IPS DF 4.7 (cell line): ENCODE results near the gene APIP.
A peak's percentile ranks its signal among the peaks of the same experiment; 100 is the strongest.

Experiments
- DNase-seq: peaks from one replicate; pipeline ENCODE4 v3.0.0-alpha.2; 2013; ENCODE audit warnings: low spot score; ENCODE audit errors: extremely low read depth

The APIP gene

GRCh38 chr11:34890089-34890488 is 26.1 kb downstream of the APIP start:
- no peak for DNase-seq

GRCh38 chr11:34887260-34887659 is 28.9 kb downstream of the APIP start:
- no peak for DNase-seq

- no peak for DNase-seq
Measured at GRCh38 chr11:34886609-34887008, 29.6 kb downstream of the APIP start.

DNA sequence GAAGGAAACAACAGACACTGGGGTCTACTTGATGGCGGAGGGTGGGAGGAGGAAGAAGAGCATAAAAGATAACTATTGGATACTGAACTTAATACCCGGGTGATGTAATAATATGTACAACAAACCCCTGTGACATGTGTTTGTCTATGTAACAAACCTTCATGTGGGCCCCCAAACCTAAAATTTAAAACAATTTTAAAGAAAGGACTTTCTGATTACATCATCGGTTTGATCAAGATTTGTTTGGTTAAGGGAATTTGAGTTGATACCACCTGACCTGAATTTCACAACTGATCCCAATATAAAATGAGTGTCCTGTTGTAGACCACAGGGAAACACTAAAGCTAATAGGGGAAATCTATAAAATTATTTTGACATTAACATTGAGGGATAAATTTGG is 34.3 kb downstream of the APIP start:
- DNase-seq: no peak

GRCh38 chr11:34877375-34877975 is 38.7 kb downstream of the APIP start:
- DNase-seq: no peak

DNA sequence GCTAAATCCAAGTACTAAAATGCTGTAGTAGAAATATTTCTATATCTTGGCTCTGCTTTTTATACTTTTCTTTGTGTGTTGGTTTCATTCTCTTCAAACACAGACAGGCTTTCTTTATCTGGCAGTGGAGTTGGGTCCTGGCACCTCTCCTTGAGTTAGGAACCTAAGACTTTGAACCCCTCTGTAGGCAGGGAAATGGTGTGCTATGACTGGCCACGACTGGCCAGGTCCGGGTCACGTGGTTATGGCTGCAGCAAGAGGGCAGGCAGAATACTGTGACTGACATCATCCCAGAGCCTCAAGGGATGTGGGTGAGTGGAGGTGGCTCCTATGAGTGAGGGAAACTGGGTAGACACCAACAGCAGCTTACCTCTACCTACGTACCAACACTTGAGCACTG is 42.0 kb downstream of the APIP start:
- no peak for DNase-seq

GRCh38 chr11:34870548-34871196 is 45.5 kb downstream of the APIP start:
- DNase-seq: no peak

- peak; percentile 11 for DNase-seq
Measured at GRCh38 chr11:34869425-34869824, 46.8 kb downstream of the APIP start.

GRCh38 chr11:34866375-34866774 is 49.8 kb downstream of the APIP start:
- no peak for DNase-seq

DNA sequence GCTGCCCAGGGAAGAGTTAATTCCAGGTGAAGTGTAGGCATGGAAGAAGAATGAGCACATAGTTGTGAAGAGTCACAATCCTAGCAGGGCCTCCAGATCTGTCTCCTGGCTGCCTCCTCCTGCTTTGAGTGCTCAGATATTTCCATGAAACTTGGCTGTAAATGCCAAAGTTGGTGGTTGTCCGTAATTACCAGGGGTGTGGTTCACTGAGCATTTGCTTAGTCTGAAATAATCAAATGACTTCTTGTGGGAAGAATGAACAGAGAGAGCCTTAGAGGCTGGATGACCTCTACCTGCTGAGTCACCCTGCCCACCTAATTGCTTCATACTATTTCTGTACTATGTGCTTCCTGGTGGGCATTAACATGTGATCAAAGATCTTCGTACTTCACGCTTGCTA is 50.9 kb downstream of the APIP start:
- DNase-seq: no peak

GRCh38 chr11:34864424-34864823 is 51.8 kb downstream of the APIP start:
- DNase-seq: no peak

DNA sequence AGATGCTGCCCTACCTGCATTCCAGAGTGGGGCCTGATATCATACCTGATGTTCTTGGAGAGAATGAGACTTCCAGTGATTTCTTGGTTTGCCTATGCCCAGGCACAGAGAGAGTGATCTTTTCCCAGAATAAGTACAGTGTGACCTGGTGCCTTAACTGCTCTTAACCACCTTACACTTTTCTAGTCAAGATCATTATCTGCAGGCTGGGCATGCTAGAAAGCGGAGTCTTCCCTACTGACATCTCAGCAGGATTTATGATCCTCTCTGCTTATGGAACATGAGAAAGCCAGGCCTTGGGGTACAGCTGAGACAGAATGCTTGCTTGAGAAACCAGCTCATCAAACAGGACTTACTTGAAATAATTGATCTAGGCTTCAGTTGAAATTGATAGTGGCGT is 53.1 kb downstream of the APIP start:
- no peak for DNase-seq

DNA sequence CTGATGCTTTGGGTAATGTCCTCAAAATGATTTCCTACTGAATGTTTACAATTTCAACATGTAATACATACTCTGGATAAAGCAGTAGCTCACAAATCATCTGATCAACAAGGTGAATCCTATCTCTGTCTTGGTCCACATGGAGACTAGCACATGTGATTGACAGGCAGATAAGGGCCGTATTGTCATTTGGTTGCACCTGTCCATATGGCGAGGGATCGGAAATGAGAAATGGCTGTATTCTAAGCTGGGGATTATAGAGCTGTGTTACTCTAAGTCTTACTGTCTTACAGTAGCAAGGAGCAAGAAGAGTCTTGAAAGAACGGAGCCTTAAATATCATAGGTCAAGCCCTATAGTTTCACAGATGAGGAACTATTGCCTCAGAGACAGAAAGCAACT is 55.7 kb downstream of the APIP start:
- DNase-seq: no peak

- DNase-seq: no peak
Measured at GRCh38 chr11:34860034-34860433, 56.1 kb downstream of the APIP start.

DNA sequence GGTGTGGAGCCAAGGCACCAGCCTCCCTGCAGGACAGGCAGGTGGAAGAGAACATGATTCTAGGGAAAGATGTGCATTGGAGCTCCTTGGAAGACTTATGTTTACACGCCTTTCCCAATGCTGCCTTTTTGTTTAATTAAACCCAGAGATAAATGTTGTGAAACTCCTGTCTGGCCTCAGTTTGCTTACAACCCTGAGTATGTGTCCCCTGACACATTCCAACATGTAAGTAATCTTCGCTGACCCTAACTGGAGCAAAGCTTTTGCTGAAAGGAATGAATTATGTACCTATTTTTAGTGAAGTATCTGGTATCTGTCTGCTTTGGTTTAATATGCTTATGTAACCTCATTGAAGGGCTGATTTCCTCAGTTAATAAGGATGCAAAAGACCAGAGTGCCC is 56.7 kb downstream of the APIP start:
- DNase-seq: no peak

GRCh38 chr11:34857463-34857862 is 58.7 kb downstream of the APIP start:
- no peak for DNase-seq

- no peak for DNase-seq
Measured at GRCh38 chr11:34856251-34856650, 59.9 kb downstream of the APIP start.

DNA sequence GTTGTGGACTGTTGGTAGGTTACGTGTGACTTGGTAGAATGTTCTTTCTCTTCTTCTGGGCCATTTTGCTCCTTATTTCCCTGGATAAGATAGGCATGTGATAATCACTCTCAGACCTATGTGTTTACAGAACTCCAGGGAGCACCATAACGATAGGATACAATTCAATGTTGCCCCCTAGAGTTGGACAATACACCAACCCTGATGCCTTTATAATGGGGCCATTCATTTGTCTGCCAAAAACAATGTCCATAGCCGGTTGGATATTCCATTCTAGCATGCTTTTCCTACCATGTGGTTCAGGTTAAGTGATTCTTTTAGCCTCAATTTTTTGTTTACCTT is 60.5 kb downstream of the APIP start:
- no peak for DNase-seq

- DNase-seq: no peak
Measured at GRCh38 chr11:34855021-34855753, 61.0 kb downstream of the APIP start.

GRCh38 chr11:34851916-34852315 is 64.3 kb downstream of the APIP start:
- DNase-seq: no peak

DNA sequence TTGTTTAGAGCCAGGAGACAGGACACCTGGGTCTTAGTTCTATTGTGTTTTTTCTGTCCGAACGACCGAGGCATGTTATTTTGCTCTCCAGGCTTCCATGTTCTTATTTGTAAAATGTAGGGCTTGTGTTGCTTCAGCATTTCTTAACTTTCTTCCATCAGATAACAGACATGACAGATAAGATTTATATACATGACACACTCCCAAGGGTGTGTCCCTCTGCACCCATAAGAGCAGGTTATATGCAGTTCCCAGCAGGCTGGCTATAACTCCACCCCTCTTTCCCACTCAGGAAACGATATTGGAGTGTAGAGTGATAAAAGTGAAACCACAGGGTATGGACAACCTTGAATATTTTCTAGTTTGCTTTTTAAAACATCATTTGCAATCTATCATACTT is 65.8 kb downstream of the APIP start:
- DNase-seq: no peak

DNA sequence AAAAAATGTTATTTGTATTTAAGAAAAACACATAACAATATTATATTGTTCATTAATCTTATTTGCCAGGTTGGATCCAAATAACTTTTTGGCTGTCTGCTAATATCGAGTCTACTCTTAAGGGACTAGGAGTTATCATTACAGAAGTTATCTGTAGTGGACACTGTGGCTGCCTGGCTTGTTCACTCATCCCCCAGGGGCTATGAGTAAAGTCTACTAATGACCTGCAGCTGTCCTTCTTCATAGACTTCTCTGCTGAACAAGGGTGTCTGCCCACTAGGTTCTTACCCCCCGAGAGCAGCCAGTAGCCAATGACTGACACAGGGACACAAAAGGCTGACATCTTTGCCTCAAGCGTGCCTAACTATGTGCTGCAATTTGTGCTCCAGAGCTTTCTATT is 69.7 kb downstream of the APIP start:
- no peak for DNase-seq
